CD4-positive, alpha-beta T cell treated with Interferon gamma for 1 hour (primary cell): ENCODE data around the gene PNPLA6.

Experiments
- DNase-seq: peaks from one replicate; pipeline ENCODE4 v3.0.0-alpha.2; 2020

The PNPLA6 gene

GRCh38 chr19:7605490-7606222 lies 70.1 kb downstream of the PNPLA6 start:
- DNase-seq = peak; percentile 21

GRCh38 chr19:7606289-7606688 lies 70.8 kb downstream of the PNPLA6 start:
- DNase-seq = no peak

DNA sequence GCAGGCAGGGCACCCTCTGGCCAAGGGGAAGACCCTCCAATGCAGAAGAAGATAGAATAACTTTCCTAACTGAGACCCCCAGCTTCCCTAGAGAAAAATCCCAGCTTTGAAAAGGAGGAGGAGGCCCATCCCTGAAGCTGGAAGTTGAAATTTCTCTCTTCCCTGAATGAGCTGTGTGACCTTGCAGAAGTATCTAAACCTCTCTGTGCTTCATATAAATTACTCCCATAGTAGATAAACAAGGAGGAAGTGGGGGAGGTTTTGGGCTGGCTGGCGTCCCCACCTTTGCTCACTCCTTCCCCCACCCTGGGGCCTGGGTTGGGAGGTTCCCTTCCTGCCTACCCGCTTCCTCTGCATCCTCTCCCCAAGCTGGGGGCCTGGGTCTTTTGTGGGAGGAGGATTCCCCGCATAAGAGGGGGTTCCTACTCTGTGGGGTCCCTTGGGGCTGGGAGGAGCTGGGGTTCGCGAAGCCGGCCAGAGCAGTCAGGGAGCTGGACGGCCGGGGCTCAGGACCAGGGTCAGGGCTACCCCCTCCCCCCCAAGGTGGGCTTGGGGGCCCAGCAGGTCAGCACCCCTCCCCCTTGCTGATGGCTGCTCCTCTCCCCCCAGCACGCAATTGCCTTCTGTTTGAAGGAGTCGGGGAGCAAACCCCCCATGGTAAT lies 71.8 kb downstream of the PNPLA6 start:
- DNase-seq = no peak

DNA sequence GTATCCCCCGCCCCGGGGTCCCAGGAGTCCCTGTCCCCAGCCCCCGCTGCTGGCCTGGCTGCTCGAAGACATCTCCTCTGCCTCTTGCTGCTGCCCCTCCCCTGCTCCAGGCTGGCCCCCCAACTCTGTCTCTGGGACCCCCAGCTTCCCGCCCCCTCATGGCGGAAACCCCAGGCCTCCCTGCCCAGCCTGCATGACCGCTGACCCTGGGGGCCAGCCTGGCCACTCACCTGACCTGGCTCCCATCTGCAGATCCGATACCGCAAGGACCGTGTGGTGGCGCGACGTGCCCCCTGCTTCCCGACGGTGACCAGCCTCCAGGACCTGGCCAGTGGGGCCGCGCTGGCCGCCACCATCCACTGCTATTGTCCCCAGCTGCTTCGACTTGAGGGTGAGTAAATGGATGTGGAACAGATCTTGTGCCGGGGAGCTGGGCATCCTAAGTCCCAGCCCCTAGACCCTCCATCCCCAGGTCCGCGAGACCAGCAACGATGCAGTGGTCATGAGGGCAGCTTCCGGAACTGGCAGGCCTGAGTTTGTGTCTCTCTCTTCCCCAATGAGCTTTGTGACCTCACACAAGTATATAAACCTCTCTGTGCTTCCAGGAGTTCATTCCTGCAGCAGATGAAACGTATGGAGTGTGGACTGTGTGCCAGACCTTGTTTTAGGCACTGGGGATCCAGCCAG lies 72.5 kb downstream of the PNPLA6 start:
- DNase-seq = no peak

GRCh38 chr19:7610491-7611240 lies 75.1 kb downstream of the PNPLA6 start:
- DNase-seq = no peak
